HUES48 (cell line): Measurements from ENCODE around the gene FEM1A.
"Not testable (repeated sequence)": the region's sequence is repeated elsewhere in the genome, so short reads cannot be mapped to it uniquely, and the experiment has no call there.

Experiments used
- H3K27ac ChIP-seq: one replicate; pipeline ENCODE4 v1.7.0; 2013; ENCODE audit warnings: low read depth, low read length, inconsistent platforms
- H3K27me3 ChIP-seq: 2 replicates; pipeline ENCODE4 v1.6.1; 2013; ENCODE audit warnings: mild to moderate bottlenecking, low read length; ENCODE audit not compliant: control insufficient read depth, insufficient read depth
- H3K36me3 ChIP-seq: 2 replicates; pipeline ENCODE4 v1.6.1; 2013; ENCODE audit warnings: low read length; ENCODE audit not compliant: control insufficient read depth, insufficient read depth
- H3K4me1 ChIP-seq: 2 replicates; pipeline ENCODE4 v1.6.1; 2013; ENCODE audit warnings: mild to moderate bottlenecking, low read length; ENCODE audit not compliant: control insufficient read depth, insufficient read depth
- H3K4me3 ChIP-seq: 2 replicates; pipeline ENCODE4 v1.5.1; 2013; ENCODE audit warnings: mild to moderate bottlenecking, low read depth, low read length
- H3K9ac ChIP-seq: 2 replicates; pipeline ENCODE4 v1.6.1; 2013; ENCODE audit warnings: mild to moderate bottlenecking, low read depth, low read length, moderate library complexity
- H3K9me3 ChIP-seq: 2 replicates; pipeline ENCODE4 v1.6.1; 2013; ENCODE audit warnings: low read length; ENCODE audit not compliant: control insufficient read depth, insufficient read depth

Gene FEM1A, protein sequence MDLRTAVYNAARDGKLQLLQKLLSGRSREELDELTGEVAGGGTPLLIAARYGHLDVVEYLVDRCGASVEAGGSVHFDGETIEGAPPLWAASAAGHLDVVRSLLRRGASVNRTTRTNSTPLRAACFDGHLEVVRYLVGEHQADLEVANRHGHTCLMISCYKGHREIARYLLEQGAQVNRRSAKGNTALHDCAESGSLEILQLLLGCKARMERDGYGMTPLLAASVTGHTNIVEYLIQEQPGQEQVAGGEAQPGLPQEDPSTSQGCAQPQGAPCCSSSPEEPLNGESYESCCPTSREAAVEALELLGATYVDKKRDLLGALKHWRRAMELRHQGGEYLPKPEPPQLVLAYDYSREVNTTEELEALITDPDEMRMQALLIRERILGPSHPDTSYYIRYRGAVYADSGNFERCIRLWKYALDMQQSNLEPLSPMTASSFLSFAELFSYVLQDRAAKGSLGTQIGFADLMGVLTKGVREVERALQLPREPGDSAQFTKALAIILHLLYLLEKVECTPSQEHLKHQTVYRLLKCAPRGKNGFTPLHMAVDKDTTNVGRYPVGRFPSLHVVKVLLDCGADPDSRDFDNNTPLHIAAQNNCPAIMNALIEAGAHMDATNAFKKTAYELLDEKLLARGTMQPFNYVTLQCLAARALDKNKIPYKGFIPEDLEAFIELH

DNA sequence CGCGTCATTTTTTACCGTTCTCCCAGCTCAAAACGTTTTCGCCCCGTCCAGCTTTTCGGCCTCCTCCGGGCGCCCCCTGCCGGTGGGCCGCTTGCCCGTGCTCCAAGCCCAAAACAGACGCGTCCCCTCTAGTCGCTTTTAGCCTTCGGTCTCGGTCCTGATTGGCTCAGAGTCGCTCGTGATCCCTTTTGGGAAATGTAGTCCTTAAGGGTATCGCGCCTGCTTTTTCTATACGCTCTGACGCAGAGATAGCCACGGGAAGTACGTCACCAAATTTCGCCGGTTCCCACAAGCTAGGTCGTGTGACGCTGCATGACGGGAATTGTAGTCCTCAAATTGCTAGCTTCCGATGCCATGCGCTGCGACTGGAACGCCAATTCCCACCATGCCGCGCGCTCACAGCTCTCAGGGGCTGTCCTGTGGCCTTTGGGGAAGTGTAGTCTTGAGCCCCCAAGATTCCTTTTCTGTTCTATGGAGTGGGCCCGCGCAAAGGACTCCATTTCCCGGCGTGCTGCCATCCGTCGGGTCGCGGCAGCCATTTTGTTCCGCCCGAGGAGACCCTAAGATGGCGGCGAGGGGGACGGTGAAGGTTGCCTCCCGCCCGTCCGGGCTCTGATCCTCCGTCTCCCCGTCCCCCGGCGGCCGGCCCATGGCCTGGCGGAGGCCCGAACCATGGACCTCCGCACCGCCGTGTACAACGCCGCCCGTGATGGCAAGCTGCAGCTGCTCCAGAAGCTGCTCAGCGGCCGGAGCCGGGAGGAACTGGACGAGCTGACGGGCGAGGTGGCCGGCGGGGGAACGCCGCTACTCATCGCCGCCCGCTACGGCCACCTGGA lies at the start of gene FEM1A:
Gene FEM1A (plus strand): TSS at position 552 of the 836 bp plus-strand sequence. CDS start 121 bp downstream, at position 673.
- peak within 1 kb of the TSS; percentile 95 for H3K9ac ChIP-seq
- no peaks in the 10 kb centered on the region for H3K9me3 ChIP-seq
- peaks cover 30% of the 10 kb centered on the region for H3K36me3 ChIP-seq
- H3K27ac ChIP-seq = peak within 1 kb of the TSS; percentile 84
- H3K27me3 ChIP-seq = no peaks in the 10 kb centered on the region
- H3K4me1 ChIP-seq = 0 out of 2 replicates have a peak, but pooled peaks cover 3% of the 10 kb centered on the region
- H3K4me3 ChIP-seq = peak within 1 kb of the TSS; percentile 88

DNA sequence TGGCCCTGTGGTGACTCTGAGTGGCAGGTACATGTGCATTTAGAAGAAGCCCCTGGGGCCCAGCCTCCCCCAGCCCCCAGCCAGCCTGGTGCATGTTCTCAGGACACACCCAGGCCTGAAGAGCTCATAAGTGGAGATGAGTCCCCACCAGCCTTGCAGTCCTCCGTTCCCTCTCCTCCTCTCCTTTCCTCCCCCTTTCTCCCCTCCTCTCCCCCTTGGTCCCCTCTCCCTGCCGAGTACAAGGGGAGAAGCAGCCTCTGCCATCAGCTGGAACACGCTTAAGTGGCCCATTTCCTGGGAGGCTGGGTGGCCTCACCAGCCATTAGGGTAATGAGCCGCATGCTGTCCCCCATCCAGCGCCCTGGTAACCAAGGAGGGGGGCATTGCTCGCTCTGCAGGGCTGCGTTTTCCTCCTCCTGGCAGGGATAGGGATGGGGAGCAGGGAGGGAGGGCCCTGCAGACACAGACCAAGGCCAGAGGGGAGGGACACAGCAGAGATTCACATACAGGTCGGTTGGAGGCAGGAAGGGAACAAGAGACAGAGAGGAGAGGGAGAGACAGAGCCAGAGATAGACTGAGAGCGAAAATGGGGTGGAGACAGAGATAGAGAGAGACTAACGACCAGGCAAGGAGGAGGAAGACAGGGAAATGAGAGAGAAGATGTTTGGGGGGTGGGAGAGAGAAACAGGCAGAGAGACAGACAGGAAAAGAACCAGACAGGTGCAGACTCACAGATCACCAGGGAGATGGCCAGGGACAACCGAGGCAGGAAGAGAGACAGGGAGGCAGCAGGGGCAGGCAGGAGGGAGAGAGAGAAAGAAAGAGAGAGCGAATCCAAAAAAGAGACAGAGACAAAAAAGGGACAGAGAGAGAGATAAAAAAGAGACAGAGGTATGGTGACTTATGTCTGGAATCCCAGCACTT lies 48.5 kb upstream of the FEM1A start:
- Histone ChIP-seq H3K27me3 (no peaks in the 10 kb centered on the region), H3K9me3 (no peaks in the 10 kb centered on the region), H3K9ac (no peak overlapping the region), H3K4me3 (peak overlapping the region; percentile 34; the same call in 1 of the 2 replicates), H3K27ac (no peak overlapping the region), H3K36me3 (no peaks in the 10 kb centered on the region), H3K4me1 (peaks cover 7% of the 10 kb centered on the region; the same call in 1 of the 2 replicates)

DNA sequence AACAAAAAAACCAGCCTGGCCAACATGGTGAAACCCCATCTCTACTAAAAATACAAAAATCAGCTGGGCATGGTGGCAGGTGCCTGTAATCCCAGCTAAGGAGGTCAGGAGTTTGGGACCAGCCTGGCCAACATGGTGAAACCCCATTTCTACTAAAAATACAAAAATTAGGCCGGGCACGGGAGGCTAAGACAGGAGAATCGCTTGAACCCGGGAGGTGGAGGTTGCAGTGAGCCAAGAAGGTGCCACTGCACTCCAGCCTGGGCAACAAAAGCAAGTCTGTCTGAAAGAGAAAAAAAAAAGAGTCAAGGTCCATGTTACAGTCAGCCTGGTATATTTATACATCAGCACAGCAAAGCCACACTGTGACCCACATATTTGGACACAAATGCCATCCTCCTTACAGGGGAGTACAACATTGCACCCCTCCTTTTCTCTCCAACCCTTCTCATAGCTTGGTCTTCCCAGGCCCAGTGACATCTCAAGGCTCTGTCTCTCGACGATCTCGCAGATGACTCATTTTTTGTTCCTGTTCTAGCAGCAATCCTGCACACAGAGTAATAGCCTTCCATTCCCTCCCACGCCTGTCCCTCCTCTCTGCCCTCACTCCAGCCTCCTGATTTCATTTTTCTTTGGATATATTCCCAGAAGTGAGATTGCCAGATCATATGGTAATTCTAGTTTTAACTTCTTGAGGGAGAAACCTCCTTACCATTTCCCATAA lies 46.9 kb upstream of the FEM1A start:
- Histone ChIP-seq H3K9me3 (no peaks in the 10 kb centered on the region), H3K4me3 (no peak overlapping the region), H3K4me1 (peaks cover 7% of the 10 kb centered on the region; the same call in 1 of the 2 replicates), H3K9ac (no peak overlapping the region), H3K27me3 (no peaks in the 10 kb centered on the region), H3K27ac (no peak overlapping the region), H3K36me3 (no peaks in the 10 kb centered on the region)

DNA sequence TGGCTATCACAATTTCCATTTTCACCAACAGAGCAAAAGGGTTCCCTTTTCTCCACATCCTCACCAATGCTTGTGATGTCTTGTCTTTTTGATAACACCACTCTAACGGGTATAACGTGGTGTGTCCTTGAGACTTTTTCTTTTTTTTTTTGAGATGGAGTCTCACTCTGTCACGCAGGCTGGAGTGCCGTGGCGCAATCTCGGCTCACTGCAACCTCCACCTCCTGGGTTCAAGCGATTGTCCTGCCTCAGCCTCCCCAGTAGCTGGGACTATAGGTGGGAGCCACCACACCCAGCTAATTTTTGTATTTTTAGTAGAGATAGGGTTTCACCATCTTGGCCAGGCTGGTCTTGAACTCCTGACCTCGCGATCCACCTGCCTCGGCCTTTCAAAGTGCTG lies 46.4 kb upstream of the FEM1A start:
- H3K9ac ChIP-seq, H3K27me3 ChIP-seq, H3K27ac ChIP-seq, H3K36me3 ChIP-seq, H3K4me1 ChIP-seq, H3K4me3 ChIP-seq, H3K9me3 ChIP-seq: not testable (repeated sequence)

DNA sequence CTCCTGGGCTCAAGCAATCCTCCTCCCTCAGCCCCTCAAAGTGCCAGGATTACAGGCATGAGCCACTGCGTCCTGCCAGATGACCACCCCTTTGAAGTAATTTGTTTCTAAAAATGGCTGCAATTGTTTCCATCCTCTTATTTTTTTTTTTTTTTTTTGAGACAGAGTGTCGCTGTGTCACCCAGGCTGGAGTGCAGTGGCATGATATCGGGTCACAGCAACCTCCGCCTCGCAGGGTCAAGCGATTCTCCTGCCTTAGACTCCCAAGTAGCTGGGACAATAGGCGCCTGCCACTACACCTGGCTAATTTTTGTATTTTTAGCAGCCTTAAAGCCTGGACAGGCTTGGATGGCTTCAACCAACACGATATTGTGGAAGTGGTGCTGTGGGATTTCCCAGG lies 45.5 kb upstream of the FEM1A start:
- H3K36me3 ChIP-seq = no peaks in the 10 kb centered on the region
- H3K27ac ChIP-seq = no peak overlapping the region
- H3K9ac ChIP-seq = no peak overlapping the region
- H3K9me3 ChIP-seq = no peaks in the 10 kb centered on the region
- H3K4me3 ChIP-seq = no peak overlapping the region
- no peaks in the 10 kb centered on the region for H3K27me3 ChIP-seq
- peaks cover 7% of the 10 kb centered on the region; the same call in 1 of the 2 replicates for H3K4me1 ChIP-seq

DNA sequence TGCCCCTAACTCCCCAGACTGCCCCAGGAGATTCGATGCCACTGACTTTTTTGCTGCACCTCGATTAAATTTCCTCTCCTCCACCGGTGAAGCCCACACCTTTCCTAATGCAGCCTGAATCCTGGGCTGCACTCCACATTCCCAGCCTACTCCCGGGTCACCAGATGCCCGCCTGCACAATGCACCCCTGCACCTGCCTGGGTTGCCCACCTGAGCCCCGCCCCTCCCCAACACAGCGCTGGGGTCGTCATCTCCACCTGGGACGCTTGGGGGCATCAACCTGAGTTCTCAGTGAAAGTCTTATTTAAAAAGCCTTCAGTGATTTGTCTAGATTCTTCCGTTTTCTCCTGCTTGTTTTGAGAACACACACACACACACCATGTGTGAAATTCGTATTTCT lies 43.3 kb upstream of the FEM1A start:
- Histone ChIP-seq H3K27me3 (no peaks in the 10 kb centered on the region), H3K9ac (no peak overlapping the region), H3K27ac (no peak overlapping the region), H3K36me3 (no peaks in the 10 kb centered on the region), H3K4me3 (no peak overlapping the region), H3K4me1 (peaks cover under 1% of the 10 kb centered on the region; the same call in 1 of the 2 replicates), H3K9me3 (no peaks in the 10 kb centered on the region)

DNA sequence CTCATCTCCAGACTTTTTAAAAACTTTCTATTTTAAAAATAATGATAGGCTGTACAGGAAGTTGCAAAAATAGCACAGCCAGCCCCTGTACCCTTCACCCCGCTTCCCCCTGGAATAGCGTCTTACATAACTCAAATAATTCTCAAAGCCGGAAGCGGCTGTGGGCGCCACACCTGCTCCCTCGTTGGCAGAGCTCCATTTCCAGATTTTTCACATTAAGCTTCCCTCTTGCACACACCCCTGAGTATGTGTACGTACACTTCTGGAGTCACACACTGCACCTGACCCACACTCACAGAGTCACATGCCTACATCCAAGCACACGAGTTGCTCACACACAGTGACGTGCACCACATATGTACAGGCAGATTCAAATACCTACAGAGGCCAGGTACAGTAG lies 42.9 kb upstream of the FEM1A start:
- no peaks in the 10 kb centered on the region for H3K27me3 ChIP-seq
- no peaks in the 10 kb centered on the region for H3K36me3 ChIP-seq
- no peaks in the 10 kb centered on the region for H3K9me3 ChIP-seq
- no peak overlapping the region for H3K9ac ChIP-seq
- no peaks in the 10 kb centered on the region for H3K4me1 ChIP-seq
- H3K4me3 ChIP-seq = no peak overlapping the region
- no peak overlapping the region for H3K27ac ChIP-seq

DNA sequence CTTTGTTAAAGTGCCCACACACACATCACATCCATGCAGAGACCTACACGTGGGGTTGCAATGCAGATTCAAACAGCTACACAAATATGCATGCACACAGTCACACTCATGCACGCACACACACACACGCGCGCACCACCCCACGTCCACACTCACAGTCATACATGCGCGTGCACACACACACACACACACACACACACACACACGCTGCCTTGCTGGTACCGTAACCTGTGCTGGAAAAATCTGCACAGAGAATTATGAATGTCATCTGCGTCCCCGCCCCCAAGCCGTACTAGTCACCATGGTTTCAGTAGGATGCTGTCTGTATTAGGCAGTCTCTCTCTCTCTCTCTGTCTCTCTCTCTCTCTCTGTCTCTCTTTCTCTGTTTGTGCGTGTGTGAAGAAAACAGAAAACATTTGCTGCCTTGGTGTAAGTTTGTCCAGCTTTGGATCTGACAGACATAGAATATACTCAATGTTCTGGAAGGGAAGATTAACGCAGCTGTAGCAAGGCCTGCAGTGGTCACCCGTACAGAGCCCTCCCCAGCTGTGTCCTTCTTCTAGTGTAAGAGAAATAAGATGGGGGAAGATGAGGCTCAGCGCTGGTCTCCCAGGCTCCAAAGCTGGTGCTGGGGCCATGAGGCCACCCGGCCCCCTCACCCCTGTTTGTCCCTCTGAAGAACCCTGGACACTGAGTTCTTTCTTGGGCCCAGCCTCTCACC lies 41.5 kb upstream of the FEM1A start:
- no peak overlapping the region for H3K27ac ChIP-seq

DNA sequence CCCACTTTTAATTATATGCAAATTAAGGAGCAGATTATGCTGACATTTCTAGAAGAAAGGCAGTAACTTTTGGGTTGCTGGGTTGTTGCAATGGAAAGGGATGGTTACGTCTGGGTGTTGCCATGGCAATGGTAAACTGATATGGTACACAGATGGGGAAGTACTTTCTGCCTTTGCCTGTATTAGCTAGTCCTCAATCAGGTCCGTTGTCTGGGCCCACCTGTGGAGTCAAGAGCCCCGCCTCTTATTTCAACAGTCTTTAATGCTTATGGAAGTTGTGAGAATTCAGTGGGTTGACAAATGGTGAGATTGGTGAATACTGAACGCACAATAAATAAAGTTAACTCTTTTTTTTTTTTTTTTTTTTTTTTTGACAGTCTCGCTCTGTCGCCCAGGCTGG lies 37.3 kb upstream of the FEM1A start:
- Histone ChIP-seq H3K36me3 (no peaks in the 10 kb centered on the region), H3K4me1 (no peaks in the 10 kb centered on the region), H3K9ac (no peak overlapping the region), H3K4me3 (no peak overlapping the region), H3K27ac (no peak overlapping the region), H3K9me3 (no peaks in the 10 kb centered on the region), H3K27me3 (peaks cover 10% of the 10 kb centered on the region)

More for the DNA sequence above, 41.5 kb upstream of the FEM1A start:
- Histone ChIP-seq H3K9me3 (no peaks in the 10 kb centered on the region), H3K9ac (no peak overlapping the region), H3K27me3 (no peaks in the 10 kb centered on the region), H3K4me1 (no peaks in the 10 kb centered on the region), H3K36me3 (no peaks in the 10 kb centered on the region), H3K4me3 (no peak overlapping the region)
